T-helper 22 cell (primary cell): ENCODE results near the gene DPYSL5.
"Not testable (repeated sequence)": the region's sequence is repeated elsewhere in the genome, so short reads cannot be mapped to it uniquely, and the experiment has no call there.

Experiments used
- DNase-seq: peaks from one replicate; pipeline ENCODE4 v3.0.0-alpha.2; 2020; ENCODE audit warnings: low read depth

Gene DPYSL5

GRCh38 chr2:26901326-26902183 lies 53.6 kb downstream of the DPYSL5 start:
- no peak for DNase-seq

- no peak for DNase-seq
Observed at GRCh38 chr2:26903676-26904075, 55.7 kb downstream of the DPYSL5 start.

- no peak for DNase-seq
Observed at GRCh38 chr2:26904839-26905238, 56.9 kb downstream of the DPYSL5 start.

GRCh38 chr2:26905341-26906198 lies 57.6 kb downstream of the DPYSL5 start:
- DNase-seq: no peak

GRCh38 chr2:26907416-26907815 lies 59.5 kb downstream of the DPYSL5 start:
- no peak for DNase-seq

- DNase-seq: no peak
Observed at GRCh38 chr2:26910176-26910575, 62.2 kb downstream of the DPYSL5 start.

GRCh38 chr2:26911911-26912861 lies 64.3 kb downstream of the DPYSL5 start:
- no peak for DNase-seq

GRCh38 chr2:26913606-26913998 lies 65.7 kb downstream of the DPYSL5 start:
- no peak for DNase-seq

- DNase-seq: no peak
Observed at GRCh38 chr2:26913999-26914658, 66.2 kb downstream of the DPYSL5 start.

GRCh38 chr2:26914659-26915310 lies 66.9 kb downstream of the DPYSL5 start:
- no peak for DNase-seq

GRCh38 chr2:26915316-26915715 lies 67.4 kb downstream of the DPYSL5 start:
- DNase-seq: no peak

GRCh38 chr2:26916128-26916692 lies 68.3 kb downstream of the DPYSL5 start:
- no peak for DNase-seq

- DNase-seq: no peak
Observed at GRCh38 chr2:26917135-26917836, 69.4 kb downstream of the DPYSL5 start.

- no peak for DNase-seq
Observed at GRCh38 chr2:26921323-26921722, 73.4 kb downstream of the DPYSL5 start.

- DNase-seq: no peak
Observed at GRCh38 chr2:26922405-26923188, 74.7 kb downstream of the DPYSL5 start.

GRCh38 chr2:26923189-26923466 lies 75.2 kb downstream of the DPYSL5 start:
- not testable (repeated sequence) for DNase-seq

GRCh38 chr2:26924731-26925099 lies 76.8 kb downstream of the DPYSL5 start:
- no peak for DNase-seq

- no peak for DNase-seq
Observed at GRCh38 chr2:26925100-26925791, 77.3 kb downstream of the DPYSL5 start.

- no peak for DNase-seq
Observed at GRCh38 chr2:26927221-26927620, 79.3 kb downstream of the DPYSL5 start.
